Measurements from ENCODE around the gene KCNK3. TPM values are rescaled to one million over a fixed set of nuclear protein-coding genes. Genes with fewer than 3 reads are reported as not detected.

Gene KCNK3
- total and polyA plus RNA-seq, 2 donors (not counting 1 experiment from before 2014, with no cell fraction given) = not detected

- no peaks in the 10 kb centered on the region for H3K36me3 ChIP-seq (replicated peaks in 1 of 2; ENCODE audit: control extremely low read depth in 1 of 2, control insufficient read depth in 1 of 2, extremely low read depth in 1 of 2, insufficient read depth in 2 of 2, low read length in 1 of 2)
- Mint-ChIP-seq H3K27ac (no peak overlapping the region), H3K9me3 (ENCODE audit: insufficient read depth) (no peaks in the 10 kb centered on the region), H3K4me1 (no peaks in the 10 kb centered on the region), H3K27me3 (peaks cover 36% of the 10 kb centered on the region), H3K4me3 (no peak overlapping the region)
- DNase-seq (no peak), ATAC-seq (ENCODE audit: low read depth) (no peak)
- H3K4me2 ChIP-seq (replicated peaks; ENCODE audit: low read depth, low read length, poor library complexity, severe bottlenecking) = no peak overlapping the region
- peaks cover 0 to 14% (median 0%) of the 10 kb centered on the region in 4 experiments for H3K27me3 ChIP-seq (replicated peaks in 1 of 4; ENCODE audit: control extremely low read depth in 1 of 4, control insufficient read depth in 3 of 4, insufficient read depth in 4 of 4, low read length in 3 of 4)
- H3K27ac ChIP-seq (ENCODE audit: low read length in 2 of 2) = no peak overlapping the region
- CTCF ChIA-PET = no interaction called here
- POLR2A ChIA-PET = no interaction called here
- H2AFZ ChIP-seq (ENCODE audit: insufficient read depth, low read depth, low read length, poor library complexity, severe bottlenecking) = no peak overlapping the region
- intact Hi-C loops (cut with micrococcal nuclease) = no loop called here
- no peak overlapping the region for H3K9ac ChIP-seq (ENCODE audit: low read length)
- TF ChIP-seq CTCF (IDR thresholded peaks at IDR 0.05) (no peak), EZH2 (IDR thresholded peaks at IDR 0.05; ENCODE audit: borderline replicate concordance, insufficient read depth, low read depth, low read length, poor library complexity, severe bottlenecking) (no peak)
- H3K4me1 ChIP-seq (ENCODE audit: control insufficient read depth in 2 of 2, insufficient read depth in 2 of 2, low read length in 2 of 2) = no peaks in the 10 kb centered on the region
- H4K20me1 ChIP-seq (ENCODE audit: control insufficient read depth, insufficient read depth, low read length, poor library complexity, severe bottlenecking) = no peaks in the 10 kb centered on the region
- H3K4me3 ChIP-seq (ENCODE audit: control extremely low read depth in 1 of 5, extremely low read depth in 1 of 5, insufficient read depth in 1 of 5, low read depth in 2 of 5, low read length in 4 of 5) = no peak overlapping the region
- WGBS (ENCODE audit: insufficient coverage) = 74% methylated on average over 2 of the region's 2 CpGs
- H3K9me3 ChIP-seq (ENCODE audit: control extremely low read depth in 1 of 3, control insufficient read depth in 2 of 3, insufficient read depth in 1 of 3, low read length in 2 of 3) = peaks cover 0 to 6% (median 0%) of the 10 kb centered on the region in 3 donors
- no peaks in the 10 kb centered on the region for H3K79me2 ChIP-seq (ENCODE audit: control insufficient read depth, insufficient read depth, low read length)
These were observed 25.9 kb upstream of the KCNK3 start for GRCh38 chr2:26666671-26667070.

GRCh38 chr2:26668041-26668440, 24.5 kb upstream of the KCNK3 start:
- DNase-seq (no peak), ATAC-seq (ENCODE audit: low read depth) (no peak)
- Histone ChIP-seq H3K27me3 (replicated peaks in 1 of 4; ENCODE audit: control extremely low read depth in 1 of 4, control insufficient read depth in 3 of 4, insufficient read depth in 4 of 4, low read length in 3 of 4) (peaks cover 0 to 14% (median 0%) of the 10 kb centered on the region in 4 experiments), H3K27ac (ENCODE audit: low read length in 2 of 2) (no peak overlapping the region), H3K4me3 (ENCODE audit: control extremely low read depth in 1 of 5, extremely low read depth in 1 of 5, insufficient read depth in 1 of 5, low read depth in 2 of 5, low read length in 4 of 5) (no peak overlapping the region), H3K9ac (ENCODE audit: low read length) (no peak overlapping the region), H3K9me3 (ENCODE audit: control extremely low read depth in 1 of 3, control insufficient read depth in 2 of 3, insufficient read depth in 1 of 3, low read length in 2 of 3) (peaks cover 0 to 6% (median 0%) of the 10 kb centered on the region in 3 donors), H2AFZ (ENCODE audit: insufficient read depth, low read depth, low read length, poor library complexity, severe bottlenecking) (no peak overlapping the region), H3K4me2 (replicated peaks; ENCODE audit: low read depth, low read length, poor library complexity, severe bottlenecking) (no peak overlapping the region), H4K20me1 (ENCODE audit: control insufficient read depth, insufficient read depth, low read length, poor library complexity, severe bottlenecking) (no peaks in the 10 kb centered on the region), H3K36me3 (replicated peaks in 1 of 2; ENCODE audit: control extremely low read depth in 1 of 2, control insufficient read depth in 1 of 2, extremely low read depth in 1 of 2, insufficient read depth in 2 of 2, low read length in 1 of 2) (no peaks in the 10 kb centered on the region), H3K4me1 (ENCODE audit: control insufficient read depth in 2 of 2, insufficient read depth in 2 of 2, low read length in 2 of 2) (no peaks in the 10 kb centered on the region), H3K79me2 (ENCODE audit: control insufficient read depth, insufficient read depth, low read length) (no peaks in the 10 kb centered on the region)
- intact Hi-C loops (cut with micrococcal nuclease) = no loop called here
- Mint-ChIP-seq H3K4me1 (no peaks in the 10 kb centered on the region), H3K27ac (no peak overlapping the region), H3K4me3 (no peak overlapping the region), H3K27me3 (peaks cover 42% of the 10 kb centered on the region), H3K9me3 (ENCODE audit: insufficient read depth) (no peaks in the 10 kb centered on the region)
- no peak for TF ChIP-seq CTCF (IDR thresholded peaks at IDR 0.05)
- no peak for TF ChIP-seq EZH2 (IDR thresholded peaks at IDR 0.05; ENCODE audit: borderline replicate concordance, insufficient read depth, low read depth, low read length, poor library complexity, severe bottlenecking)
- WGBS (ENCODE audit: insufficient coverage) = 83% methylated on average over 2 of the region's 4 CpGs
- ChIA-PET POLR2A (no interaction called here), CTCF (no interaction called here)

Measured in B cell (primary cell).